Hypothalamus (tissue), 51 donors: ENCODE measurements around the gene OR10P1.
"Not testable (repeated sequence)": the region's sequence is repeated elsewhere in the genome, so short reads cannot be mapped to it uniquely, and the experiment has no call there.

ENCODE experiments used
- DNase-seq, 51 donors: peaks; one replicate each; lab custom pipeline; 2025; lab: John Stamatoyannopoulos, UW

OR10P1 gene, protein sequence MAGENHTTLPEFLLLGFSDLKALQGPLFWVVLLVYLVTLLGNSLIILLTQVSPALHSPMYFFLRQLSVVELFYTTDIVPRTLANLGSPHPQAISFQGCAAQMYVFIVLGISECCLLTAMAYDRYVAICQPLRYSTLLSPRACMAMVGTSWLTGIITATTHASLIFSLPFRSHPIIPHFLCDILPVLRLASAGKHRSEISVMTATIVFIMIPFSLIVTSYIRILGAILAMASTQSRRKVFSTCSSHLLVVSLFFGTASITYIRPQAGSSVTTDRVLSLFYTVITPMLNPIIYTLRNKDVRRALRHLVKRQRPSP

GRCh38 chr12:55636853-55637252 is at the start of gene OR10P1:
Gene OR10P1 (plus strand): TSS chr12:55636892. CDS start chr12:55636892, 0 bp downstream.
- no peak for DNase-seq

- not testable (repeated sequence) for DNase-seq
Observed at GRCh38 chr12:55590152-55590551, 46.5 kb upstream of the OR10P1 start.

DNA sequence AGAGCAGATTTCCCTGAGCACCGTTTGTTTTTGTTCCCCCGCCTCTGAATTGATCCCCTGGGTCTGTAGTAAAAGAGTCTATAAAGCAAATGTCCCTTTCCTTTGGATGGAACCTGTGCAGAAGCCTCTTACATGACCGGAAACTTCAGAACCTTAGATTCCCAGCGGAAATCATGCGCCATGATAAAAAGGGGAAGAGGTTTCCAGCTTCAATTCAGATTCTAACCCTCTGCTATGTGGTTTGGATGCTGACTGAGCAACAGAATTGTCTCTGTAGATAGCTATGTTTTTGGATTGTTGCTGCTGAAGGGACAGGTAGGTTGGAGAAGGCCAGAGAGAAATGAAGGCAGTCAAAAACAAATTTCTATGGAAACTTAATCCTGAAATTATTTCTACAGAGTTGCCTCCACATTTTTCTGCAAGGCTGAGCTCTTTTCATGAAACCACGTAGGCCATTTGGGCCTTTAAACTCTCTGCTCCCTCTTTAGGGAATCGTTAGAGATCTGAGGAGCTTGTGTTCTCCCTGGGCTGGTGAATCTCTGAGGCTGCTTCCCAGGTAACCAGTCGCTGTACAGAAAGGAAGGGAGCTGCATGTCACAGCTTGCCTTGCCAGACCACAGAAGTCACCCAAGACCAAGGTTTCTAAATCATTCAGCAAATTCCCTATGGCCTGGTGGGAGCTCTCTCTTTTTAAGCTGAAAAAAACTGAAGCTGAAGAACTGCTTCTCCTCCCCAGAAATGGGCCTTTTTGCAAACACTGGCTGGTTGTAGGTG is 28.7 kb upstream of the OR10P1 start:
- DNase-seq = no peak

- DNase-seq = no peak
Observed at GRCh38 chr12:55610598-55610997, 26.1 kb upstream of the OR10P1 start.

DNA sequence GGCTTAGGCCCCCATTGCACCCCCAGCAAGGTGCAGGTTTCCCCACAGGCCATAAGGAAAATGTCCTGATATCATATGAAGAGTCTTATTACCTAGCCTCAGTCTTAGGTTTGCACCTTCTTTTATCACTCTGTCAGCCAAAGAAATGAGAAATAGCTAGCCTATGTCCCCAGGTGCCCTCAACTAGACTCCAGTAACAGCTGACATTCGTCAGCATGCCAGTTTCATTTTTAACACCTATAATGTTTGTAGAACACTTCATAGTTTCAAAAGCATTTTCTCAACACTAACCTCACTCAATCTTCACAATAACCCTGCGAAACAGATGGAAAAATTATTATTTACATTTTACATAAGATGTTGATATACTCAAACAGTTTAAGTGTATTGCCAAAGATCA is 24.0 kb upstream of the OR10P1 start:
- DNase-seq = no peak

GRCh38 chr12:55614764-55615163 is 21.9 kb upstream of the OR10P1 start:
- DNase-seq = no peak

DNA sequence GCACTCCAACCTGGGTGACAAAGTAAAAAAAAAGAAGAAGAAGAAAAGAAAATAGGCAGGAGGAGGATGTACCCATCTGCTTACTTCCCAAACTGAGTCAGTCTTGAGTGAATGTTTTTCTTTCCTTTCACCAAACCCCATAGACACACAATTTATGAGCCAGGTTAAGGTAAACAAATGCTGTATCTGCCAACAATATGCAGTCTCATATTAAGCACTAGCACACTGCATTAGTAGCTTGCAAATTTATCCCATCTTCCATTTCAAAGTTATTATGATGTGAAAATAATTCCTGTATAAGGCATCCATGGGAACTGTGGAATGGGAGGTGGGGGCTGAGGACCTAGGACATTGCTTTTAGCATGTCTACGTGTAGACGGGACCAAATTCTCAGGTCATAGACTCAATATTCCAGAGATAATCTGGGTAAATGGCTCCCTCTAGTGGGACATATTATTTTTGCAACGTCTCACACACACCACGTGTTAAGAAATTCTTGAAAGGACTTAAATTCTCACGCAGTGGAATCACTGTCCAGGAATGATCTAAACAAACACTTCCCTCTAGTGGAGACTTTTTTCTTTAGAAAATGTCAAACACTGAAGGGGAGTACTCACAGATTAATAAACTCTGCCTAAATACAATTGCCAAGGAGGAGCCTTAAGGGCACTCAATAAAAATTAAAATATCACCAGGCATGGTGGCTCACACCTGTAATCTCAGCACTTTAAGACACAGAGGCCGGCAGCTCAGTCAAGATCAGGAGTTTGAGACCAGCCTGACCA is 17.1 kb upstream of the OR10P1 start:
- DNase-seq = peak in 14 of 51 donors; percentile 4 to 72 (median 12)

DNA sequence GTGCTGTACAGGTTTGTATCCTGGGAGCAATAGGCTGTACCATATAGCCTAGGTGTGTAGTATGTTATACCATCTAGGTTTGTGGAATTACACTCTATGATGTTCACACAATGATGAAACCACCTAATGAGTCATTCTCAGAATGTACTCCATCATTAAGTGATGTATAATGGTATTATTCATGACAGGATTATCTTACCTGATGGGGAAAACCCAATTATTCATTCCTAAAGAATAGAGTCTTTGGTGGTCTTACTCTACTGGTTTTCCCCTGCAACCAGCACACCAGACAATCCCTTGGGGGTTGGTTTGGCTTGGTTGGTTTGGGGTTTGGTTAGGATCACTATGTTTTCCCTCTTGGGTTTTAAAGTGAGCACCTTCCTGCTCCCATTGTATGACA is 12.6 kb upstream of the OR10P1 start:
- no peak for DNase-seq

- no peak for DNase-seq
Observed at GRCh38 chr12:55626154-55626553, 10.5 kb upstream of the OR10P1 start.

- no peak for DNase-seq
Observed at GRCh38 chr12:55629058-55629841, 7.4 kb upstream of the OR10P1 start.

DNA sequence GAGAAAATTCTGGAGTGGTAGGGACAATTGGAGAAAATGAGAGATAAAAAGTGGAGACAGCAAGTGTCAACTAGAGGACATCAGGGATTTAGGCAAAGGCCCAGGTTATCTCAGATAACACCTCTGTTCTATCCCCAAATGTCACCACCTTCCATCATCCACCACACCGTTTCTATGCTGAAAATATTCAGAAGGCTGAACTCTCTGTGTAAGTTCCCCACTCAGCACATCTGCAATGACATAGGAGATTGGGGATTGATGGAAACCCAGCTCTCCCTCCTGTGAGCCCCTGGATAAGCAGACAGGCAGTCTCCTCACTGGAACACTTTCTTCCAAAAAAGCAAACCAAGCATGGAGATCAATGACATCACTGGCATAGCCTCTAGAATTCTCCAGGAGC is 5.6 kb upstream of the OR10P1 start:
- no peak for DNase-seq

DNA sequence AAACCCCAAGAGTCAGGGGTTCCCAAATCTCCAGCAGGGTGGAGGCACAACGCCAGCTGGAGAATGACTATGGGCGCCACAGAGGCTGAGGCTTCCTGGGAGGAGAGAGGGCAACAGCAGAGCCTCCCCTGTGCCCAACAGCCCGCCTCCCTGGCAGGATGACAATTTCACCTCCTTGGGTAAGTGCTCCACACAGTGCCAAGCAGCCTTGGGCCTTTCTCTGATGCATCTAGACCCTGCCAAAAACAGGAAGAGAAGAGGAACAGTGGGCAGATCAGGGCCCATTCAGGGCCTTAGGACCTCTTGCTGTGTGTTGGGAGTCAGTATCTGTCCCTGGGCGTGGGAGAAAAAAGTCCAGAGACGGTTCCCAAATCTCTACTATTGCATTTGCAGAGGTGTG is 5.0 kb upstream of the OR10P1 start:
- no peak for DNase-seq

DNA sequence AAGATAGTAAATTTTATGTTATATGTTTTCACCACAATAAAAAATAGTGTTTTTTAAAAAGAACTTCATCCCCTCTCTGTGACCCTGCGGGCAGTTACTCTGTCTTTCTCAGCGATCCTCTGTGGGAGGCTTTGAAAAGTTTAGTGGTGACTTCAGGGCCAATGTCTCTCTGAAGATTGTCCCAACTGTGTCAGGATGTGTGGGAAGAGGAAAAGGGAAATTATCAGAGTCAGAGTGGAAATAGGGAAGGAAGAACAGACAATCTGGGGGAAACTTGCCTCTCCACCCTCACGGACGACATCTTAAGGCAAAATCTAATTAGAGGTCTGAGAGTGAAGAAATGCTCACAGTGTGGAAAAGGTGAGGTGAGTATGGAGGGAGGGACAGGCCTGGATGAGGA is 3.5 kb upstream of the OR10P1 start:
- DNase-seq = no peak

DNA sequence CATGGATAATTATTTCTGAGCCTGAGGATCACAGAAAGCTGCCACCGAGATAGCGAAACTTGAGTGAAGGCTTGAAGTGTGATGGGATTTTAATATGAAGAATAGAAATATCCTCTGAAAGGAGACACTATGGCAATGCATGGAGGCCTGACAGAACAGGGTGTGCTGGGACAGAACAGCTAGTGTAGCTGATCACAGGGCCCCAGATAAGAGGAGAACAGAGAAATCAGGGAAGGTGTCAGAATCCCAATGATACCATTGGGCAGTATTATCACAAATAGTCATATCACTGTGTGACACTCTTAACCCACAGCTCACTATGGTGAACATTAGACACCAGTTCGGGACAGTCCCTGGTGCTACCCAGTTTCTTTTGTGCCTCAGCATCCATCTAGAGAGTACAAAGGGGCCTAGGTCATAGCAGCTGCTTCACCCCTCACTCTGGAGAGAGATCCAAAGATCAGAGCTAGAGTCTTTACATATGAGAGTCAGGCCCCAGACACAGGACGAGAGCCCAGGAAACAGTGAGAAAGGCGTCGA is 506 bp upstream of the OR10P1 start:
- no peak for DNase-seq

DNA sequence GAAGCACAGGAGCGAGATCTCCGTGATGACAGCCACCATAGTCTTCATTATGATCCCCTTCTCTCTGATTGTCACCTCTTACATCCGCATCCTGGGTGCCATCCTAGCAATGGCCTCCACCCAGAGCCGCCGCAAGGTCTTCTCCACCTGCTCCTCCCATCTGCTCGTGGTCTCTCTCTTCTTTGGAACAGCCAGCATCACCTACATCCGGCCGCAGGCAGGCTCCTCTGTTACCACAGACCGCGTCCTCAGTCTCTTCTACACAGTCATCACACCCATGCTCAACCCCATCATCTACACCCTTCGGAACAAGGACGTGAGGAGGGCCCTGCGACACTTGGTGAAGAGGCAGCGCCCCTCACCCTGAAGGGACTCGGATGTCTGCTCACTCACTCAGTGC is 775 bp downstream of the OR10P1 start:
- DNase-seq = no peak

- no peak for DNase-seq
Observed at GRCh38 chr12:55641595-55641994, 4.9 kb downstream of the OR10P1 start.

DNA sequence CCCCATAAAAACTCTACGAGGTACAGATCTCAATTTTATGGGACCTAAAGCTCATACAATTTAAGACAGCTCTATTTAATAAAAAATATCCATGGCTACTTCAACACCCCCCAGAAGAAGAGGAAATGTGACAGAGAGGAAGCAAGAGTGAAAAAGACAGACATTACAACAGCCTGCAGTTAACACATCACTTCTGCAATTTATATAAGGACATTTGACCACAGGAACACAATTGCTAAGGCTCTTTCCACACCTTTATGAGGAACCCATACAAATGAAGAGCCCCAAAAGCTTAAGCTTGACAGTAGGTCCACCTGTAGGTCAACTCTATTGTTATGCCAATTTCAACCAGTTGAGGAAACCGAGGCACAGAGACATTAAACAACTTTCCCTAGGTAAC is 5.6 kb downstream of the OR10P1 start:
- DNase-seq = no peak

DNA sequence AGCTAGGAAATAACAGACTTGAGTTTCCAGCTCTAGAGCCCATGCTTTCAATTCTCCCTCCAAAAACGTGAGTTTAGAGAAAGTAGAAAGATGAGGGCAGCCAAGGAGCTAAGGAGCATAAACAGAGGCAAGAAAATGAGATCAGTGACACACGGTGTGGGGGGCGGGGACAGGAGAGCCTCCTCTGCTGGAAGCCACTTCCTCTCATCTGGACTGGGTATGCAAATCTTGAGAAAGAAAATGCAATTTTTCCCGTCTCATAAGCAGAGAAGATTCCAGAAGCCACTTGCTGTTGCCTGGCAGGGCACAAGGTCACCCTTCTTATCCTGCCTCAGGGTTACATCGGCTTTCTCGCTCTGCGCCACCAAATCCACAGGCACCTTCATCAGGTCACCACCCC is 6.0 kb downstream of the OR10P1 start:
- DNase-seq = no peak

- no peak for DNase-seq
Observed at GRCh38 chr12:55644591-55644990, 7.9 kb downstream of the OR10P1 start.

GRCh38 chr12:55647027-55647426 is 10.3 kb downstream of the OR10P1 start:
- no peak for DNase-seq
